Lung (tissue), 13 donors: ENCODE measurements around the gene UMPS. TPM values are rescaled to one million over a fixed set of nuclear protein-coding genes. Genes with fewer than 3 reads are reported as not detected.

ENCODE experiments used
- ATAC-seq: fragments of 200-7000 bp; cut with Tn5 transposase; one replicate; pipeline ENCODE4 v1.9.1; 2020; ENCODE audit warnings: moderate number of reproducible peaks; ENCODE audit not compliant: insufficient read depth, low FRiP score
- DNase-seq, 3 donors: peaks; one replicate each; pipeline ENCODE4 v3.0.0-alpha.2; 2013 to 2017
- H3K27ac ChIP-seq, 2 donors: one replicate each; pipeline ENCODE4 v1.5.1; 2013; ENCODE audit warnings: mild to moderate bottlenecking in 2 of 2, moderate library complexity in 2 of 2, control low read depth in 1 of 2, inconsistent platforms in 1 of 2, low read depth in 1 of 2, low read length in 1 of 2
- H3K27me3 ChIP-seq, 3 donors: one replicate each; pipeline ENCODE4 v1.5.1; 2013; ENCODE audit warnings: low read length in 2 of 3; ENCODE audit not compliant: control insufficient read depth in 3 of 3, insufficient read depth in 3 of 3
- H3K36me3 ChIP-seq, 4 donors: one replicate each; pipeline ENCODE4 v1.5.1; 2013; ENCODE audit warnings: low read length in 4 of 4, mild to moderate bottlenecking in 1 of 4, moderate library complexity in 1 of 4; ENCODE audit not compliant: control insufficient read depth in 4 of 4, insufficient read depth in 4 of 4
- H3K4me1 ChIP-seq, 5 donors: one replicate each; pipeline ENCODE4 v1.5.1; 2013; ENCODE audit warnings: low read length in 5 of 5, mild to moderate bottlenecking in 2 of 5, moderate library complexity in 1 of 5; ENCODE audit not compliant: control insufficient read depth in 5 of 5, insufficient read depth in 5 of 5
- H3K4me3 ChIP-seq: one replicate; pipeline ENCODE4 v1.5.1; 2013; ENCODE audit warnings: mild to moderate bottlenecking, control low read depth, moderate library complexity
- H3K9ac ChIP-seq, 2 donors: one replicate each; pipeline ENCODE4 v1.5.1; 2013; ENCODE audit warnings: low read length in 2 of 2, control low read depth in 1 of 2; ENCODE audit not compliant: insufficient read depth in 1 of 2
- H3K9me3 ChIP-seq, 4 donors: one replicate each; pipeline ENCODE4 v1.5.1; 2013; ENCODE audit warnings: low read length in 3 of 4, mild to moderate bottlenecking in 1 of 4, moderate library complexity in 1 of 4; ENCODE audit not compliant: control insufficient read depth in 4 of 4, insufficient read depth in 3 of 4
- CTCF ChIP-seq: IDR thresholded peaks from 2 replicates; pipeline ENCODE4 v1.5.1; 2012; ENCODE audit warnings: mild to moderate bottlenecking; ENCODE audit errors: control extremely low read depth, extremely low read depth
- WGBS, 2 donors: extraction: QIAGEN DNeasy Blood & Tissue Kit; methylation state at CpG; one replicate each; pipeline ENCODE4 v1.1.7; 2013; 5-methylcytosine and 5-hydroxymethylcytosine counted together
- polyA plus RNA-seq, 2 donors: library from polyadenylated mRNA; stranded (reverse); fragments of 200-250 nt; gene quantifications; one replicate each; pipeline ENCODE4 v1.2.1, GENCODE V29; 2013
- small RNA-seq: library from RNA; depleted of rRNA; stranded (forward); fragments of <200 nt; gene quantifications from one replicate; pipeline ENCODE3, GENCODE V24; 2014; ENCODE audit warnings: low replicate concordance
- total RNA-seq, 2 donors: library from RNA; depleted of rRNA in 1 of 2; stranded (reverse); fragments of >200 nt in 1 of 2; gene quantifications; one replicate each; pipeline ENCODE4 v1.2.1, GENCODE V29; 2014 to 2021
- donor health status: control.
- donor health status: control.
- donor health status: Bipolar disorder and iron deficiency.
- donor health status: healthy.
- donor health status: DM: yes; HTN: yes; CAD: no.

UMPS gene
- total and polyA plus RNA-seq, 4 donors: 17.4 to 27.6 (median 20.4) TPM

- Histone ChIP-seq H3K4me3 (no peak overlapping the region), H3K27ac (no peak overlapping the region), H3K9me3 (no peaks in the 10 kb centered on the region), H3K4me1 (peaks cover 17 to 28% (median 20%) of the 10 kb centered on the region in 5 donors), H3K27me3 (no peaks in the 10 kb centered on the region), H3K36me3 (peaks cover 0 to 19% (median 7%) of the 10 kb centered on the region in 4 donors), H3K9ac (no peak overlapping the region)
- DNase-seq (no peak), ATAC-seq (no peak)
- TF ChIP-seq CTCF: no peak
- 88 to 92% methylated on average over 4 of the region's 4 CpGs for WGBS, 2 donors
Measured at GRCh38 chr3:124797426-124797945, 67.2 kb downstream of the UMPS start.

Small RNAs within 50 kb of the gene (small RNA-seq; reads per million reads assigned to genes)
- gene MIR544B: not detected

Other genes starting within 250 kb of the UMPS start
- gene ITGB5, start 156.9 kb downstream of the UMPS start, total RNA-seq: 100 to 1,000 TPM in 1 of 2 donors, 10 to 100 TPM in 1; 45.2 to 126 TPM
- 10 to 100 TPM; 21.0 to 42.3 TPM for gene ITGB5, start 156.9 kb downstream of the UMPS start, polyA plus RNA-seq
- gene MUC13, start 204.3 kb downstream of the UMPS start, total RNA-seq: under 1 TPM in 1 of 2 donors, not detected in 1; 0.43 TPM
- gene MUC13, start 204.3 kb downstream of the UMPS start, polyA plus RNA-seq: 1 to 10 TPM in 1 of 2 donors, under 1 TPM in 1; 0.49 to 6.6 TPM